Activated T-helper 9 cell treated with anti-CD3 and anti-CD28 coated beads, Interleukin-2, amount 50 U/mL, for 16 hours (primary cell): ENCODE measurements around the gene CFAP100.

Source experiments
- DNase-seq: peaks from one replicate; pipeline ENCODE4 v3.0.0-alpha.2; 2020; ENCODE audit warnings: low read depth

Gene CFAP100

DNA sequence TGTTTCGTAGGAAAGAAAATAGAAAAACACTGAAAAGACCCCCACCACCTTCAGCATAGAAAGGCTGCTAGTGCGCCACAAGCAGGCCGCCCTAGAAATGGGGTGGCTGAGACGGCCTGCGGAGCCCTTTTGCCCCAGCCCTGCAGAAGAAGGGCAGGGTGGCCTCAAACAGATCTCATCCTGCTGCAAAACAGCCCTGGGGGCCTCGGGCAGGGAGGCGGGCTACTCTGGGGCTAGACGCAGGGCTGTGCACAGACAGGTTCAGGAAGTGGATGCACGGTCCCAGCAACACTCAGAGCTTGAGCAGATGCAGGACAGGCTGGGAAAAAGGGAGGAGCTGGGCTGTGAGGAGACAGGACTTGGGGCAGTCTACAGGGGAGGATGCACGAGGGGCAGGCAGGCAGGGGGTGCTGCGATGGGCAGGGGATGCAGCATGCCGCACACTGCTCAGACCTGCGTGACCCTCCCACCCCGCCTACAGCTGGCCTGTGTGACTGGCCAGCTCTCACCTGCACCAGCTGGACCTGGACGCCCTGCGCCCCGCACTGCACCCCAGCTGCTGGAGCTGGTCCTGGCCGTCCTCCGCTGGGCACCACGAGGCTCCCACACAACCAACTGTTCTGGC lies 46.7 kb downstream of the CFAP100 start:
- DNase-seq, result no peak

DNA sequence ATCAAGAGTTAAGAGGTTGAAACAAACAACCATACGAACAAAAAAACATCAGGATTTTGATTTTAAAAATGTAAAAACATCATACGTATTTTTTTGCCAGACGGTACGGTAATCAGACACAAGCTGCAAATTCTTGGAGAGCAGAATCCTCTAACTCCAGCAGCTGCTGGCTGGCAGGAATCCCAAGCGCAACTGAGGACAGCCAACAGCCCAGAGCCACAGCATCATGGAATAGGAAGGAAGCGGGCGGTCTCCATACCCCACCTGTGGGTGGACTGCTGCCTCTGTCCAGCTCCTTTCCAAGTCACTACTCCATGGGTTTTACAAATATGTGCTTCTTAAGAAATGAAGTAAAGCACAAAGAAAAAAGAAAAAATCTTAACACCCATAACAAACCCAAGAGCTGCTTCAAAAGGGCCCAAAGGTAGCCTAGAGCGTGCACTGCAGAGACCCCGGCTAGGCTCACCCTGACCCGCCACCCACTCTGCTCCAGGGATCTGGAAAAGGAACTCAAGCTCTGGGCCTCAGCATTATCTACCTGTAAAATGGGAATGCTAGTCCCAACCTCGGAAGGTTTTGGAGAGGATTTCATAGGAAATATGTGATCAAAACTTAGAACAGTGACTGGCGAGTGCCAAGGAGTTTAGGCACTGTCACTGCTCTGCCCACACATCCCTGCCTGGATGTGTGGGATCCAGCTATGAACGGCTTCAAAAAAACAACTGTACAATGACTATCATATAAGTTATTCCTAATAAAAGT lies 47.6 kb downstream of the CFAP100 start:
- DNase-seq, result no peak

GRCh38 chr3:126442856-126443242 lies 48.1 kb downstream of the CFAP100 start:
- no peak for DNase-seq

DNA sequence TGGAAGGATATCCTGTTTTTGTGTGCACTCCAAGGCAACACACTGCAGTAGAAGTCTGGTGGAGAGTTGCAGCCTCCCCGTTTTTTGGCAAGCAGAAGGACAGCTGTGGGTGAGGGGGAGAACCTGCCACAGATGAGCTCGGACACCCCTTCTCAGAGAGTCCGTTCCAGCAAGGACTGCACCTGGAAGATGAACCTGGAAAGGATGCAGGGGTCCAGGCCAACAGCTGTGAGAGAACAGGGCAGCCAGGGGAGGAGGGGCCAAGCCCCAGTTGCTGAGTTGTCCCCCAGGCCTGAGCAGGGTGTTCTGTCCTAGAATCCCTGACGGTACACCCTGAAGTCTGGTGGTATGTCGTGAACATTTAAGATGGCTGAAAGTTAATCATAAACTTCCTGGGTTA lies 50.8 kb downstream of the CFAP100 start:
- DNase-seq, result no peak

- no peak for DNase-seq
These were observed 51.6 kb downstream of the CFAP100 start for GRCh38 chr3:126446301-126446700.

GRCh38 chr3:126446791-126447190 lies 52.1 kb downstream of the CFAP100 start:
- no peak for DNase-seq

DNA sequence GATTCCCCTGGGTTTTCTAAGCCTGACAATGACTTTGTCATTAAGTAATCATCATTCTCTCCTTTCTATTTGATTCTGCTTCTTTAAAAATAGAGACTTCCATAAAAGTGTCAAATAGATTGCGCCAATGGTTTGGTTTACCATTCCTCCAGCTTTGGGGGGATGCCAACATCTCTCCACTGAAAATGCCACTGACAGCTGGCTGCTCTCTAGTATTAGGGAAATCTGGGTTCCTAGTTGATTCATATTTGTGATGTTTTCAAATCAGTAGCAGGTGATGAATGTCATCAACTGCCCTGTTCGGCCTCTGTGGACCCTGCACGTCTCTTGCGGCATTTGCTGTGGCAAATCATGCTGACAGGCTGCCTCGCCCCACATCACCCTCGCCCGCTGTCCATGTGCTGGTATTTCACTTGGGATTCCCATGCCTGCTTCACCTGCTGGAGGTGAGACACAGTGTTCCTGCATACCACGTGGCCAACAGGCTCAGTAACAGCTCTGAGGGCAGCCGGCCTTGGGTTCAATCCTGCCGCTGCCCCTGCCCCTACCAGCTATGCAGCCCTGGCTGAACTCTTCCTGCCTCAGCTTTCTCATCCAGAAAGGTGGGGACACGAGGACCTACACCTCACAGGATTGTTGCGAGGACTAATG lies 52.9 kb downstream of the CFAP100 start:
- DNase-seq, result no peak

- no peak for DNase-seq
These were observed 53.6 kb downstream of the CFAP100 start for GRCh38 chr3:126448136-126448892.

DNA sequence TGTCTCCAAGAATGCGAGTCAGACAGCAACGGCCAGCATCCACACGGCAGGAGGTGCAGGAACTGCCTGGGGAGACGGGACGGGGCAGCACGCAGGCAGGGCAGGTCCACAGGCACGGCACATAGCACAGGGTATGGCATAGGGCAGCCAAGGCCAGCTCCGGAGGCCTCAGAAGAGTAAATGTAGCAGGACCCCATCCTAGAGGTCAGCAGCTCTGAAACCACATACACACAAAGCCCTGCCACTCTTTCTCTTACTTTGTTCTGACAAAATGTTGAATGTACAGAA lies 54.1 kb downstream of the CFAP100 start:
- no peak for DNase-seq

DNA sequence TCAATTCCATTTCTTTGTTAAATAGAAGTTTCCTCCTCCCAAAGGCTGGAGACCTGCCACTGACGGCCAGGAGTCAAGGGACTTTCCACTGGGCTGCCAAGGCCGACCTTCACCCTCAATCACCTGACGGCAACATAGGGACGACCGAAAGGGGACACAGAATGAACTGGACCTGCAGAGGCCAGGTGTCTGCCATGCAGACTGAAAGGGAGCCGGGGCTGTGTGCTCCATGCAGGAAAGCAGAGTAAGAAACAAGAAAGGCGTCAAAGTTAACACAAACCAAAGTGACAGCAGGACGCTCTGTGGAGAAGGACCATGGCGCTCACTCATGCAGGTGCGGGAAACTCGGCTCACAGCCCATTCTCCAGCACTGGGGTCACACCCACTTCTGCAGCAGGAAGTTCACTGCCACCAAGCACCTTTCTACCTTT lies 54.9 kb downstream of the CFAP100 start:
- DNase-seq, result no peak

DNA sequence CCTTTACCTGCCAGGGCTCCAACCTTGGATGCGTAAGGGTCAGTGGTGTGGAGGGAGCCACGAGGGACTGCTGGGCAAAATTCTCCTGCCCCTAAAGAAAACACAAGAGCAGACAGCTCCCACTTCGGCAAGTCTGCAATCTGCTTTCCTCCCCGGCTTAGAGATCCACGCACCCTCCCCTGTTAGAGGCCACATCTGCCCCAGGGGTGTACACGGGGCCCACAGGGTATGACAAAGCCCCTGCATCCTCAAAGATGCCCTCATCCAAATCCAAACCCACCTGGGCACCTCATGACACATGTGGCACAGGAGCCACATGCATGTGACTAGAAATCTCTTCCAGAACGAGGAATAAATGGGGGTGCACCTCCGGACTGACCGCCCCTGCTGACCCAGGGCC lies 55.5 kb downstream of the CFAP100 start:
- DNase-seq, result no peak

GRCh38 chr3:126450744-126451143 lies 56.0 kb downstream of the CFAP100 start:
- DNase-seq, result no peak

- DNase-seq, result no peak
These were observed 56.8 kb downstream of the CFAP100 start for GRCh38 chr3:126451511-126451910.

- no peak for DNase-seq
These were observed 57.5 kb downstream of the CFAP100 start for GRCh38 chr3:126452213-126452612.

- no peak for DNase-seq
These were observed 59.3 kb downstream of the CFAP100 start for GRCh38 chr3:126454025-126454424.

DNA sequence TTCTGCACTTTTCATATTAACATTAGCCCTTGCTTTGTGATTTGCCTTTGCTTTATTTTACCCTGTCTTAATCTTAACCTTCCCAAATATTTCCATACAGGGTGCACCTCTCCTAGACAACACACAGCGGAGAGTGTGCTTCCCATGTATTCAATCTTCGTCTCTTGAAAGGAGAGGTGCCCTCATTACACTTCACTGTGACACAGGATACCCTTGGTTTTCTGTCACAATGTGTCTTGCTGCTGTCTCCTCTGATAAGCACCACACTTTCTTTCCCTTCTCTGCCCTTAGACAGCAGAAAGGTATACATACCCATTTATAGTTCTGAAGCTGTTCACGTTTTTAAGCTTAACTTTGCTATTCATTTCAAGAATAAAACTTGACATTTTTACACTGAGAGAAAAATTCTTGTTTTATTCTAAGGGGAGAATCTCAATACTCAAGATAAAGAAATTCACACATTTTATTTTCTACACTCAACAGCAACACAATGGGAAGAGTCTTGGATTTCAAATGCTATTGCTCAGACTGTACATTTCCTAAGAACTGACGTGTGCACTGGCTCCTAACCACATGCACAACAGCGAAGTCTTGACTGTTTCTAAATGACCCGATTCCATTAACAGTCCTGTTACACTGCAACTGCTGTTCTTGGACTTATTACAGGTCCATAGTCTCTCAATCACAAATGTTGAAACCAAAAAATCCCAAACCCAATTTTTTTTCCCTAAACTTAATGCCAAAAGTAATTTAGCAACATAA lies 59.9 kb downstream of the CFAP100 start:
- no peak for DNase-seq

DNA sequence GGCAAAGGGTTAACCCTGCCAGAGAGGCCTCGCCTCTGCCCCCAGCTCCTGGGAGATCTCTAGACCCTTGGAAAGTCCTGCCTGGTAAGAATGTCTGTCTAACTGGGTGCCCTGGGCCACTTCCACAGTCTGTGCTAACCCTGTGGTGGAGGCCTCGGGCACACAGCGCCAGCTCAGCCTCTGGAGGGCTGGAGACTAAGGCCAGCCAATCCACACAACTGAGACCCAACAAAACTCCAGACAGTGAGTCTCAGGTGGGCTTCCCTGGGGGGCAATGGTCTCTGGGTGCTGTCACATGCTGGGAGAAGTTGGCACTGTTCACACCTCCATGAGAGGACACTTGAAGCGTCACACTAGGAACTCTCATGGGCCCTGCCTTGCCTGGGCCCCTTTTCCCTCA lies 61.5 kb downstream of the CFAP100 start:
- DNase-seq, result no peak

DNA sequence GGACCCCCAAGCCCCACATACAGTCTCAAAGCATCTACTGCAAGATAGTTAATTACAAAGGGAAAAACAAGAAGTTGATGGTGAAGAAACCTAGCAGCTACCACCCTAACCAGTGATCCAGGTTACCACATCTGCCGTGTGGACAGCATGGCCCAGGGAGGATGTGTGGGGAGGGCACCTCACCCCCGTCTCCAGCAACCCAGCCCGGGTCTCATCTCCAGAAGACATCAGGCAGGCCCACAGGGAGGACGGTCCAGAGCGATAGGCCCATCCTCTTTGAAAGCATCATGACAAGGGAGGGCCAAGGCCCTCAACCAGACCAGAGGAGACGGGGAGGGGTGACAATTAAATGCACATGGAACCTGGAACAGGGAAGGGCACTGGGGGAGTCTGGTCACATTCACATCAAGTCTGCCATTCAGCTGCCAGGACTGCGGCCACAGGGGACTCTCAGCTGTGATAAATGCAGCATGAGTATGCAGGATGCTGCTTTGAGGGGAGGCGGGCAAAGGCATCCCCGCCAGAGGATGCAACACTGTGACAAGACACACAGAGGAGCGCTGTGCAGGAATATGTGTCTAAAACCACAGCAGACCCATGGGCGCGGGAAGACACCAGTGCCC lies 62.2 kb downstream of the CFAP100 start:
- no peak for DNase-seq

DNA sequence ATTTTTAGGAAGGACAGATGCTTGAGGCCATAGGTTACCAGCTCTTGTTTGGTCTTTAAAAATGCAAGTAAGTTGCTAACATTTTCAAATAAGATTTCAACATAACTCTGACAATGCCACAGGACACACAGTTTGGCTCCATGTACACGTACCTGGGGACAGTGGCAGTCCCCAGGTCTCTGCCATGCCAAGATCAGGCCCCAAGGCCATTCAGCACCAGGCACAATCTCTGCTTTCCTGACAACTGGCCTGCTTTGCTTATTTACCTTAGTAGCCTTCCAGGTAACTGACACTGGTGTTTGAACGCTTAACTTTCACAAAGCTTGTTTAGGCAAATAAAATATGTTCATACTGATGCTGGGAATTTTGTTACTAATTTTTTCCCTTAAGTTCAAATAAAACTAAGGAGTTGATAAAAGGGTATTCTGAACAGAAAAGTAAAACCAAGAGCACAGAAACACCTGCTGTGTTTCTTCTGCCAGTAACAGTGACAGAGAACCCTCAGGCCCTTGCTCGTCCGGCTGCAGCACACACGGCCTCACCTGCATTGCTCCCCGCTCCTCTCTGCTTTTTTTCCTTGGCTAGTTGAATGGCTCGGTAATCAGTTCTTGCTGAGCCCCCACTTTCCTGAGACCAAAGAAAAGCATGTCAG lies 64.5 kb downstream of the CFAP100 start:
- no peak for DNase-seq

- no peak for DNase-seq
These were observed 65.0 kb downstream of the CFAP100 start for GRCh38 chr3:126459763-126460127.

- DNase-seq, result no peak
These were observed 65.7 kb downstream of the CFAP100 start for GRCh38 chr3:126460381-126460780.
